GM21529 (cell line): ENCODE measurements around the gene ITFG2.

Experiments used
- ATAC-seq: cut with Tn5 transposase; IDR thresholded peaks from one replicate; pipeline ENCODE4 v1.9.1; 2021; ENCODE audit not compliant: unreplicated experiment

ITFG2 gene

DNA sequence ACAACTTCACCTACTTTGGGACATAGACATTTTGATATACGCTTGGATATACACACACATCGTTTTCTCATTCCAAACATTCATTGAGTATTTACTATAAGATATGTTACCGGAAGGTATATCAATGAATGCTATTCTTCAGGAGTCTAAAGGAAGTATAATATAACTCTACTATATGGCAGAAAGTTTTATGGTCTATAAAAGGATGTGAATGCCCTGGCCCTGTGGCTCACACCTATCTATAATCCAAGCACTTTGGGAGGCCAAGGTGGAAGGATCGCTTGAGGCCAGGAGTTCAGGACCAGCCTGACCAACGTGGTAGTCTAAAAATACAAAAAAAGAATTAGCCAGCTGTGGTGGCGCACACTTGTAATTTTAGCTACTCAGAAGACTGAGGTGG lies 16.8 kb downstream of the ITFG2 start:
- no peak for ATAC-seq

DNA sequence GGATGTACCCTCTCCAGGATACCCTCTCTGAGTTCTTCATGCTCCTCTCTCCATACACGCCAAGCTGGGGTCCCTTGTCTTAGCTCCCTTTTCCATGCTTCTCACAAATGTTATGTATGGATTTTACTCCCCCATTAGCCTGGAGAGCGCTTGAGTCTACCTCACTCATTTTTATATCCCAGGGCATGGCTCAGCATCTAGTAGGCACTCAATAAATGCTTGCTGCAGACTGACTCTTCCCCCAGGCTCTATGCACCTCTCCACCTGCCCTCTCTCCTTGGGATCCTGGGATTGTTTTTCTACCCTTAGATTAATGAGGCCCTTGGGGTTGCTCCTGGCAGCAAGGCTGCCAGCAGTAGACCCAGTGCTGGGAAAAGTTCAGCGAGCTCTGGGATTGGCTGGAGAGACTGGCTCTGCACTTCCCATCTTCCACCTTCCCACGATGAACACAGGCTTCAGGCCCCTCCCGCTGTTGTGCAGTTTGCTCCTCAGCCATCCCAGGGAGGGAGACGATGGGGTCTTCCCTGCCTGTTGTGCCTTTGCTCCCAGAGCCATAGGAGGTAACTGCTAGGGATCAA lies 20.2 kb downstream of the ITFG2 start:
- no peak for ATAC-seq

DNA sequence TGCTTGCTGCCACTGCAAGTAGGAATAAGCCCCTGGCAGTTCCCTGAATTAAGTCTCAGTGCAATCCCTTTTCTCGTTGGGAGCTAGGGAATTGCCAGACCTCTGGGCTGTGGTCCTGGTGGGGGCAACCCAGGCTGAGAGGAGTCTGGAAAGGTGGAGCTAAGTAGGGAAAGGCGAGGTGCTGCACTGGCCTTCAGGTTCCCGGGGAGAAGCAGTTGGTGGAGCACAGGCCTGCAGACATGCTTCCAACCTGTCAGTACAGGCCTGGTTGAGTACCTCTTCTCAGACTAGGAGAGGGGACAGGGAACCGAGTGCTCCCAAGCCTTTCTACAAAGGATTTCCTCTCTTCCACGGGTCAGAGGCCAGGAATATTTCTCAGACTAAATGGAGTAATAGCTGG lies 20.9 kb downstream of the ITFG2 start:
- no peak for ATAC-seq

DNA sequence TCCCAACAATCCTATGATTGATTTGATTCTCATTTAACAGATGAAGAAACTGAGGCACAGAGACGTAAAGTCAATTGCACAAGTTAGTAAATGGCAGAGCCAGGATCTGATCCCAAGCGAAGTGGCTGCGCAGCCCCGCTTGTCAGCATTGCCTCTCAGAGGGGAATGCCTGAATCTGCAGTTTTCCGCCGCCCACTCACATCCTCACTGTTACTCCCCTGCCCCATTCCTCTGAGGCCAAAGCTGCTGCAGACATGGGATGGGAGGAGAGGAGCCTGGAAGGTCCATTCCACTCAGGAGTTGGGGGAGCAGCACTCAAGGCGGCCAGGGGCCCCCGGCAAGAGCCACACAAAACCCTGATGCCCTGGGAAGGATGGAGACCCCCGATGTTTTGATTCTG lies 21.3 kb downstream of the ITFG2 start:
- no peak for ATAC-seq

DNA sequence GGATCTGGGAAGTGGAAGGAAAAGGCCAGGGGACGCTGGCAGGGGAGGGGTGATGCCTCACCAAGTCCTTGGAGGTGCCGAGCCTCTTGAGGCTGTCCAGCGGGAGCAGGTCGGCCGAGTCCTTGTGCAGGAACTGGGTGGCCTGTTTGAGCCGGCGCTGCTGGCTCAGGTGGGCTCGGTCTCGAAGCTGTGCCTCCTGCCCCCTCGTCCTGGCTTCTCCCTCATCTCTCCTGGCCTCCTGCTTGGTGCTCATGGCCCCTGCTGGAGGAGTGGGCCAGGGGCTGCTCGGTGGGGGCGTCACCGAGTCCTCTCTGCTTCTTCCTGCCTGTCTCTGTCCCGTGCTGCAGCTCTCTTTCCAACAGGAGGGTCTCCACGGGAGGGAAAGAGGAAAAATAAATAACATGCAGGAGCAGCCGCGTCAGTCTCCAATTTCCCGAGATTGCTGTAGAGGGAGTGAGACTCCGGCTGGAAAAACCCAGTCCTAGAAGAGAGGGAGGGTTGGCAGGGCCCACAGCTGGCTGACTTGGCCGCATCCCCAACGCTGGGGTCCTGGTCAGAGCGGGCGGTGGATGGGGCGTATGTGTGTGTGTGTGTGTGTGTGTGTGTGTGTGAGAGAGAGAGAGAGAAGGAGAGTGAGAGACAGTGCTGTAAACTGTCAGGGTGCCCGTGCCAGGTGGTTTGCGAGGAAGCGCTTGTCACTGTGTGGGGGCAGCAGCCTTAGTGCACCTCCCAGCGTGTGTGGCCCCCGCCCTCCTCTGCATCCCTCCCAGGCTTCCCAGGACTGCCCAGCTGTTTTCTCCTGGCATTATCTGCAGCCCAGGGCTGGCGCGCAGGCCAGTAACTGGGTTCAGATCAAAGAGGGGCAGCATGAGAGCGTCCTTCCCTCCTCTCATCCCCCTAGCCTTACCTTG lies 22.4 kb downstream of the ITFG2 start, which contains the start of gene NRIP2:
Gene NRIP2 (minus strand): TSS at position 455 of the 911 bp plus-strand sequence. CDS start 52 bp downstream, at position 403.
- ATAC-seq = no peak

DNA sequence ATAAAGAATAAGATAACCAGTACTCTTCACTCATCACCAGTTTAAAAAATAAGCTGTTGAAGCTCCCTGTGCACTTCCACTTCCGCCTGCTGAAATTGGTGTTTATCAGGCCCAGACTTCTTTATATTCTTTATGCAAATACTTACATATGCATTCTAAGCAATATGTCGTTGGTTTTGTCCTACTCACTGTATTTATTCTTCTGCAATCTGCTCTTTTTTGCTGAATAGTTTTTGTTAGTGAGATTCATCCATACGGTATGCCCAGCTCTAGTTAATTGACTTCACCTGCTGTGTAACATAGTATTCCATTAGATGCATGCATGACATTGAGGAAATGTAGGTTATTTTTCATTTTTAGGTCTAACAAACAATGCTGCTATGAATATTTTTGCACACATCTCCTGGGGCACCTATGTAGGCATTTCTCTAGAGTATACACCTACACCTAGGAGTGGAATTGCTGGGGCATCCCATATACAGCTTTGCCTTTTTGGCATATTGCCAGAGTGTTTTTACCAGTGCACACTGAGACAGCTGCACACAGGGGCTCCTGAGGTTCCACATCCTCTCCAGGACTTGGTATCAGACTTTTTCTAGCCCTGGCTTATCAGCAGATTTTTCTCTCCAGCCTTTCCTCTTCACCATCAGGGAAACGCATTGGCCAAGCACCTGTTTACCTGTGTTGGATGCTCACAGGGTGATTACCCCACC lies 23.4 kb downstream of the ITFG2 start:
- ATAC-seq = no peak

DNA sequence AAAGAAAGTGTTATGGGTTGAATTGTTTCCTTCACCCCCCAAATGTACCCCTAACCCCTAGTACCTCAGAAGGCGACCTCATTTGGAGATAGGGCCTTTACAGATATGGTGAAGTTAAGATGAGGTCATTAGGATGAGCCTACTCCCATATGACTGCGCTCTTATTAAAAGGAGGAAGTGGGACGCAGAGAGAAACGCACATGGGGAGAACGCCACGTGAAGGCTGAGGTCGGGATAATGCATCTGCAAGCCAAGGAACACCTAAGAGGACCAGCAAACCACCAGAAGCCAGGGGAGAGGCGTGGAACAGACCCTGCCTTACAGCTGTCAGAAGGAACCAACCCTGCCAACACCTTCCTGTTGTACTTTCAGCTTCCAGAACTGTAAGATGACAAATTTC lies 24.1 kb downstream of the ITFG2 start:
- ATAC-seq = no peak

DNA sequence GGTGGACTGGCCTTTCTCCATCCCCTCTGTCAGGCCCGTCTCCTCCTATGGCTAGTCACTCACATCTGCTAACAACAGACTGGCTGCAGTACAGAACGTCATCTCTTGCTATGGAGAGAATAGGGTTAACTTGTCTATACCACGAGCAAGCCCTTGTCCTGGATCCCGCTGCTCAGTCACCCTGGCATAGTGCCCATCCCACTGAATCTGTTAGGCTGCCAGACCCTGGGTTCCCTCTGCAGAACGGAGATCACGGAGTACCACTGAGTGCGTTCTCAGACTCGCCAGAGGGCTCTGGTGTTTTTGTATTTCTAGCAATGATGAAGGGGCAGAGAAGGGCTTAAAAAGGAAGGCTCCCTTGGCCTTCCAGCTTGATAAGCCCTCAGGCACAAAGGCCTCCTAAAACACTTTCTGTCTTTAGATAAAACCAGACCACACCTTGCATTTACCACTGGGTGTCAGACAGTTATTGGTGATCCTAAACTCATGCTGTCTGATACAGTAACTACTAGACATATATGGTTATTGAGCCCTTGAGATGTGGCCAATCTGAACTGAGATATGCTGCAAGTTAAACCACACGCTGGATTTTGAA lies 28.7 kb downstream of the ITFG2 start:
- no peak for ATAC-seq

DNA sequence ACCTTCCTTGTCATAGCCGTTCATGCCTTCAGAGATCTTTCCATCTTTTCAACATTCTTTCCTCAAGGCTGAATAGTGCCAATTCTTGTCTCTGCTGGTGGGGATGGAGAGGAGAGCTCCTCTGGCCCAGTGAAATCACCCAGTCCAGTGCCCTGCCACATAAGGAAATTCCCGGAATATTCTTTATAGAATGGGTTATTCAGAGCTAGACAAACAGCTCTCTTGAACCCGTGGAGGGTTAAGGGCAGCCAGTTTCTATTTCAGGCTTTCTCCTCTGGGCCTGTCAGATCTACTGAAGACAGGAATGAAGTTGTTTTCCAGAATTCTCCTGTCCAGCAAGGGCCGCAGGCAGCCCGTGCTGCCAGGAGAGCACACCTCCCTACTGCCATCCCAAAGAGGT lies 30.5 kb downstream of the ITFG2 start:
- ATAC-seq = no peak

DNA sequence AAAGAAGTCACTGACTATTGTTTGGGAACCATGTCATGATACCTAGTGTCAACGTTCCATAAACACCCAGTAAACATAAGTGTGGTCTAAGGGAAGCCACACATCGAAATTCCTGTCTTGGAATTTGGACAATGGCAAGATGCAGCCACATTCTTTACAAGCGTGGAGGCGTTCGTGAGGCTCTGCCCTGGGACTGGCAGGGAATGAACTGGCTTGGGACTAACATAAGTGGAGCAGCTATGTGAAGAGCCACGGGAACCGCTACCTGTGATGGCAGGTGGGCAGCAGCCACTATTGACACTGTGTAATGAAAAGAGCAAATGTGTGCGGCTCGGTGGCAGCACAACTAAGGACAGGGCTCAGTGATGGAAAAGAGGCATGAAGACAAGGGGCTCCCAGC lies 32.3 kb downstream of the ITFG2 start:
- ATAC-seq = no peak

DNA sequence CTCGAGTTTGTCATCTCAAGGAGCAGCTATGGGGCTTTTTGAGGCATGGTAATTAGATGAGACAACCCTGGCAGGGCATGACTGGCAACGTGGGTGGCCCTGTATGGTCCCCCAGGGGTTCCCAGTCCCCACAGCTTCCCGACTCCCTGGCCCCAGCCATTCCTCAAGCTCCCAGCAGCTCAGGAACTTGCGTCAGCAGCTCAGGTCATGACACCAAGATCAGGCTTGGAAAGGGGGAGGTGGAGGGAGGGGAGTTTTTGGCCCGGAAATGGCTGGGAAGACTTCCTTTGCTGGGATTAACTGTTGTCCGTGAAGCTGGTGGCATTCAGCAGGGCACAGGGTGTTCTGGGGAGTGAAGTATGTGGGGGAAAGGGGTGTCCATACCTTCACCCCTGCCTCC lies 32.8 kb downstream of the ITFG2 start:
- no peak for ATAC-seq

DNA sequence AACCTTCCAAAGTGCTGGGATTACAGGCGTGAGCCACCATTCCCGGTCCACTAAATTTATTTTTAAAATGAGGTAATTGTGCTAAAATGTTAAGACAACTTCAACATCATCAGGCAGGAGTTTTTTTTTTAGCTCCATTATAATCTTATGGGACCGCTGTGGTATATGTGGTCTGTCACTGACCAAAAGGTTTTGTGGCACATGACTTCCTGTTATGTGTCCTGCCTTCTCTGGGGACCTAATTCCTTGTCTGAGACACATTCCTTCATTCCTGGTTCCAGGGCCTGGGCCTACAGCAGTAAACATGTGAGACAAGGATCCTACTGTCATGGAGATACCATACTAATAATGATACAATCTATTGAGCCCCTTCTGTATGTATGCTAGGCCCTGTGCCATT lies 39.5 kb downstream of the ITFG2 start:
- no peak for ATAC-seq

DNA sequence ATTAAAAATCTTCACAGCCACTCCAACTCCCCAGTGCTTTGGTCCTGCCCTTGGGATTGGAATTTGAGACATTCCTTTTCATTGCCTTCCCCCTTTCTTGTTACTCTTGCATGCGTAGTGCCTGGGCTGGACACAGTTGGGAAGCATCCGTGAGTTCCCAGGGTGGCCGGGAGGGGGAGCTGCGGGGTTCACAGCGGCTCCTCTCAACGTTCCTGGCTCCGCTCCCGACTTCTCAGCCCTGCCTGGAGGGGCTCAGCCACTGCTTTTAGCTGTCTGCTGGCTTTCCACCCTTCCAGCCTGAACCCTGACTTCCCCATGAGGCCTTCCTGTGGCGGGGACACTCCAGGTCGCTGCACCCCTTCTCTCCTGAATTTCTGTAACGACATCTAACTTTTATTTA lies 41.2 kb downstream of the ITFG2 start:
- ATAC-seq = no peak

DNA sequence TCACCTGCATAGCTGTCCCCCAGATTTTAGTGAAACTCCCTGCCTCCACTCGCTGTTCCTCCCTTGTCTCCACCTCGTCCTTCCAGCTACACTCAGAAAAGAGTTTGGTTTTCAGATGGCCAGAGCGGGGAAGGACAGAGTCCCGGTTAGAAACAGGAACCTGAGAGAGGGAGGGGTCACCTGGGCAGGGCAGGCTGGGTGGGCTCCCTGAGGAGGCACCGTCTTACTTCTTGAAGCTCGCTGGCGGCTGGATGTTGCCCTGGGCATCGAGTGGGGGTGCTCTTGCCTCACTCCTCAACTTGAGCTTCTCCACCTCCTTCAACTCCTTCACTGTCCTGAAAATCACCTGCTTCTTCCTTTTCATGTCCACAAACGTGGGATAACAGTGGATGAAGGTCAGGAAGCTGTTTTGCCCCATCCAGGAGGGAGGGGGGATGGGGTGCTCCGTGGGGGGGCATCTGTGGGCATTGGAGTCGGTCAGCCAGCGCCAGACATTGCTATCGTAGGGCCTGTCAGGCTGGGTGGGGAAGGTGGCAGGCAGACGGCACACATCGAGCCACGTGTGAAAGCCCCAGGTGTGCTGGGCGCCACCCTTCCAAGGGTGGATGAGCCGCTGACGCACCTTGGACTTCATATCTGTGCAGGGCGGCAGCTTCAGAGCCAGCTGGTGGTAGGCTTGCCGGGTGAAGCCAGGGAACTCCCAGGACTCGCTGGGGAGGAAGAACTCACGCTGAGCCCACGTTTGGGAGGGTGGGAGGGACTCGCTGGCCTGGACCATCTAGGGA lies 42.4 kb downstream of the ITFG2 start:
- no peak for ATAC-seq

DNA sequence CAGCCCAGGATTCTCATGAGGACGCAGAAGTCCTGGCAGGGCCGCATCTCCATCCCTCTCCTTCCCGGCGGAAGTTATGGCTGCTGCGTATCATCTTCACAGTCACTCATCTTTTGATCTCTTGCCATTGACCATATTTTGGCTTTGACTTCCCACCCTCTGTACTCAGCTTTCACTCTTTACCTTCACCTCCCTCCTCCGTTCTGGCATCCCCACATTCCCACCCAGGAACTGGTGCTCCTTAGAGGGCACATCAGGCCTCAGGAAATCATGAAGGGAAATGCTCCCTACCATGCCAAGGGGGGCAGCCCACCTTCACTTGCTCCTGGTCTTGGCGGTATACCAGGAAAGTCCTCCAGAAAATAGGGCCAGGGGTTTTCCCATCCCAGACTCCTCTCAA lies 43.1 kb downstream of the ITFG2 start:
- ATAC-seq = no peak

DNA sequence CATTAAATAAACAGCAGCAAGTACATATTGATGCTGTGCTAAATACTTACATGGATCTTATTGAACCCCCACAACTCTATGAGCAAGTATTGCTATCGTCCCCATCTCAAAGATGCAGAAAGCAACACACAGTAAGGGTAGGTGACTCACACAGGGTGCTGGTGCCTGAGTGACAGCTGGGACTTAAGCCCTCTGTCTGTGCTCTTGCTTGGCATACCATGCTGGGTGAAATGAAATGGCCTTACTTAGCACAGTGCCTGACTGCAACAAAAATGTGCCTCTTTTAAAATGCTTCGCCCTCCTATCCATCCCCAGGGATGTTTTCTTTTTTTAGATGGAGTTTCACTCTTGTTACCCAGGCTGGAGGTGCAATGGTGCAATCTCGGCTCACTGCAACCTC lies 43.6 kb downstream of the ITFG2 start:
- ATAC-seq = no peak

DNA sequence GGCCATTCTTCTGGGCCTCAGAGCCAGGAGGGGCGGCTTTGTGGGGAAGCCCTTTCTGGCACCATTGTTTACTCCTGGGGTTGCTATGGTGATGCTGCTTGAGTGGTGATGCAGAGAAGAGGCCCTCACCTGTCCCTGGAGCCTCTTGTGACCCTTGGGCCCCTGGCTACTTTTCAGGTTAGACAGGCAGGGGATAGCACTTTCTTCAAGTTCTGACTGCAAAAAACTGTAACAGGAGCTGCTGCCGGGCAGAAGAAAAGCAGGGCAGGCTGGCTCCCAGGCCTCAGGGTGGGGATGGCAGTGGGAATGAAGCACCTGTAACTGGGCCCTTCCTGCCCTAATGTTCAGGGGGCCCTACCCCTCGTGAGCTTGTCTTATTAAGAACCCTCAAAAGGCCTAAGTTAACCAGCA lies 44.6 kb downstream of the ITFG2 start, which contains the start of gene TEX52:
Gene TEX52 (minus strand): TSS at position 19 of the 411 bp plus-strand sequence. CDS start 13 bp downstream, at position 6.
- no peak for ATAC-seq

DNA sequence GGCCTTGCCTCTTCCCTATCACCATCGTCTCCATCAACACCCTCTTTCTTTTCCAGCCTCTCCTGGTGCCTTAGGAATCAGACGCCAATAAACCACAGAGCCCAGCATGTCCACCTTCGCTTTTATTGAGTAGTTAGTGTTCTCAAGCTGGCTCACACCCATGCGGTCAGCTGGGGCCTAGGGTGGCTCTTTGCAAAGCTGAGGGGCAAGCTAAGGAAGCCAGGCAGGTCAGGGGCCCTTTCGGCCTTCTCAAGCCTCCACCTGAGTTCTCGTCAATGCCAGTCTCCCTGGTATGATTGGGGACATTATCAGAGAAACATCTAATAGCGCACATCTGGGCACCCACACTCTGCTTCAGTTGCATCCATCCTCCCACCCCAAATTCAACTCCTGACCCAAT lies 45.1 kb downstream of the ITFG2 start:
- no peak for ATAC-seq

DNA sequence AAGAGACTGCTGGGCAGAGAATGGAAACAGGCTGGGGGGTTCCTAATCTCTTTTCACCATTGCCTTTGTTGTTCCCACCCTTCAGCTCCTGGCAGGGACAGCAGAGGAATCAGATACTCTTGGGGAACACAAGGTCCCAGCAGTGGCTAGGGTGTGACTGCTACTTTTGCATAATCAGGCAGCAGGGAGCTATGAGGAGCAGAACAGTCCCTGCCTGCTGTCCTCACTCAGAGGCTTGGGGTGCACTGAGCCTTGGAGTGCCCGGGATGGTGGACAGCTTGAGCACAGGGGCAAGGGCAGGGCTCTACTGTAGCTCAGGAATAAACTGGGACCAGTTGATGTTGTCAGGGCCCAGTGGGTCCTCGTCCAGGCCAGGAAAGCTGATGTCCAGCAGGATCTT lies 45.9 kb downstream of the ITFG2 start:
- ATAC-seq = no peak

DNA sequence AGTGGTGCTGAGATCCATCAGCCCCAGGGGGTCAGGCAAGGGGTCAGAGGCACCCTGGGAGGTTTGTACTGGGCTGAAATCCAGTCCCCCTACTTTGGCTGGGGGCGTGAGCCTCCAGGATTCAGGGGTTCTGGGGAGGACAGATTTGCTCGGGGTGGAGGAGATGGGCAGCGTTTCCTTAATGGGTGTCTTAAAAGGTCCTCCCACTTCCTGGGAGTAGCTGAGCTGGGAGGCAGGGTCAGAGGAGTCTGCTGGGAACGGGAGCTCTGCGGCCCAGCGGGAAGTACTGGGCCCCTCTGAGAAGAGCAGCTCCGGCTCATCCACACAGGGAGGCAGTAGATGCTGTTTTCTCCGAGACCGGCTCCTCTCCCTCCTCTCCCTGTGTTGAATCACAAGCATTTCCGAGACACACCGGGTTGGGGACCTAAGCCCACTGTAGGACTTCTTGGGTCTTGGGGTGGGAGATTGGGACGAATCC lies 46.5 kb downstream of the ITFG2 start:
- ATAC-seq = no peak
